GM21390 (cell line): ENCODE results near the gene RAB8A.

Experiments
- ATAC-seq: cut with Tn5 transposase; IDR thresholded peaks from one replicate; pipeline ENCODE4 v1.9.1; 2021; ENCODE audit not compliant: unreplicated experiment

RAB8A gene

GRCh38 chr19:16136185-16136999 is 24.7 kb downstream of the RAB8A start:
- ATAC-seq: no peak

GRCh38 chr19:16139752-16140151 is 28.1 kb downstream of the RAB8A start:
- ATAC-seq: no peak

- no peak for ATAC-seq
These were observed 29.4 kb downstream of the RAB8A start for GRCh38 chr19:16141043-16141442.

- no peak for ATAC-seq
These were observed 30.4 kb downstream of the RAB8A start for GRCh38 chr19:16142032-16142580.

GRCh38 chr19:16143399-16144215 is 31.9 kb downstream of the RAB8A start, which contains the start of gene HSH2D:
Gene HSH2D, plus strand, starts transcription at chr19:16143685. Its CDS starts 5,066 bp downstream, at chr19:16148751.
- no peak for ATAC-seq

GRCh38 chr19:16144216-16144581 is 32.5 kb downstream of the RAB8A start:
- ATAC-seq: no peak

- ATAC-seq: no peak
These were observed 34.4 kb downstream of the RAB8A start for GRCh38 chr19:16146112-16146511.

- ATAC-seq: no peak
These were observed 36.9 kb downstream of the RAB8A start for GRCh38 chr19:16148443-16149229.

GRCh38 chr19:16153582-16154336 is 42.1 kb downstream of the RAB8A start:
- no peak for ATAC-seq

GRCh38 chr19:16154557-16154956 is 42.9 kb downstream of the RAB8A start:
- no peak for ATAC-seq

GRCh38 chr19:16155128-16155527 is 43.4 kb downstream of the RAB8A start:
- no peak for ATAC-seq

- no peak for ATAC-seq
These were observed 45.2 kb downstream of the RAB8A start for GRCh38 chr19:16156904-16157303.

GRCh38 chr19:16157601-16158000 is 45.9 kb downstream of the RAB8A start:
- no peak for ATAC-seq

- no peak for ATAC-seq
These were observed 48.0 kb downstream of the RAB8A start for GRCh38 chr19:16159655-16160054.

- ATAC-seq: no peak
These were observed 48.8 kb downstream of the RAB8A start for GRCh38 chr19:16160445-16160942.

- ATAC-seq: no peak
These were observed 49.4 kb downstream of the RAB8A start for GRCh38 chr19:16160943-16161560.

- ATAC-seq: no peak
These were observed 50.2 kb downstream of the RAB8A start for GRCh38 chr19:16161840-16162239.

GRCh38 chr19:16164222-16164890 is 52.7 kb downstream of the RAB8A start:
- ATAC-seq: no peak

GRCh38 chr19:16166417-16166816 is 54.7 kb downstream of the RAB8A start:
- ATAC-seq: no peak
